CD1c-positive myeloid dendritic cell (primary cell): Measurements from ENCODE around the gene HDGFL1.

Source experiments
- DNase-seq: peaks from one replicate; pipeline ENCODE4 v3.0.0-alpha.2; 2016; ENCODE audit errors: extremely low spot score

HDGFL1 gene

DNA sequence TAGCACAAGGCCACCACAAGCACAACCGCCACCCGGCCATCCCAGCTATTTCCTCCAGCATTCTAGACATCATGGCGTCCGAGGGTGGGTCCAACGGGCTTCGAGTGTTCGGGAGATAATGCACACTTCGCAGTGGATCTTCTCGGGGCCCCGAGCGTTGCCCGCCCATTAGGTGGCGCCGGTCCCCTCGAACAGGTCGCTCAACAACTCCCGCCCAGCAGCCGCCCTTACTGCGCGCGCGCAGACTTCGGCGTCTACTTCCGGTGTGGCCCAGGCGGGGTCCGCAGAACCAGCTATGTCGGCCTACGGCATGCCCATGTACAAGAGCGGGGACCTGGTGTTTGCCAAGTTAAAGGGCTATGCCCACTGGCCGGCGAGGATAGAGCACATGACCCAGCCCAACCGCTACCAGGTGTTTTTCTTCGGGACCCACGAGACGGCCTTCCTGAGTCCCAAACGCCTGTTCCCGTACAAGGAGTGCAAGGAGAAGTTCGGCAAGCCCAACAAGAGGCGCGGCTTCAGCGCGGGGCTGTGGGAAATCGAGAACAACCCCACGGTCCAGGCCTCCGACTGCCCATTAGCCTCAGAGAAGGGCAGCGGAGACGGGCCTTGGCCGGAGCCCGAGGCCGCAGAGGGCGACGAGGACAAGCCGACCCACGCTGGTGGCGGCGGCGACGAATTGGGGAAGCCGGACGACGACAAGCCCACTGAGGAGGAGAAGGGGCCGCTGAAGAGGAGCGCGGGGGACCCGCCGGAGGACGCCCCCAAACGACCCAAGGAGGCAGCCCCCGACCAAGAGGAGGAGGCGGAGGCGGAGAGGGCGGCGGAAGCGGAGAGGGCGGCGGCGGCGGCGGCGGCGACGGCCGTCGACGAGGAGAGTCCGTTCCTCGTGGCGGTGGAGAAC is at the start of gene HDGFL1:
Gene HDGFL1 (plus strand): TSS at position 286 of the 904 bp plus-strand sequence. CDS start 10 bp downstream, at position 296.
- no peak for DNase-seq

DNA sequence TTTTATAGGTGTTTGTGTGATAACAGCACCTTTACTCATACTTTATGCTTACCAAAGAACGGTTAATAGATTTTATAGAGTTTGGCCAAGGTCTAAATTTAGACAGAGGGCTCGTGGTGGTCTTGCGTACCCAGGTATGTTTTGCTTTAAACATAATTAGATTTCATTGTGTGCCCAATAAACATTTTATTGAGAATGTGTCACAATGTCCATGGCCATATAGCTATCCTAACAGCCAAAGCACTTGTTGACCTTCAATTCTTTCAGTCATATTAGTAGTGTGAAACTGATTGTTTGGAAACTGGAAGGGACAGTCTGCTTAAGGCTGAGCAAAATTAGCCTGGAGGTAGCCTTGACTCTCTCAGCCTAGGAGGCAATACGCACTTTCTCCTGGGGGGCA is 48.3 kb upstream of the HDGFL1 start:
- no peak for DNase-seq

DNA sequence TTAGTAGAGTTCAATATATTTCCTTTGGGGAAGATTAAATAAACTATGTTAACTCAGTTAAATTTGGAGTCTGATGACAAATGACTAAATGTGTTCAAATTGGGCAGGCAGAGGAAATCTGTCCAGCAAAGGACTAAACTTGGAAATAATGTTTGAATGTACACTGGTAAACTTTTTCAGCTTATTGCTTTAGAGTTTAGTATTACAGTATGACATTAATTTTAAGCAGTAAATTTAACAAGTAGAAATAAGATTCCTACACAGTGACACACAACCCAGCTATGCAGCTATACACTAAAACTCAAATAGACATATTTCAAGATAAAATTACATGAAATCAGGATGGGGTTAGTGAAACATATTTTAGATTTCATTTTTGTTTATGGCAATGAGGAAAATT is 42.6 kb upstream of the HDGFL1 start:
- no peak for DNase-seq

DNA sequence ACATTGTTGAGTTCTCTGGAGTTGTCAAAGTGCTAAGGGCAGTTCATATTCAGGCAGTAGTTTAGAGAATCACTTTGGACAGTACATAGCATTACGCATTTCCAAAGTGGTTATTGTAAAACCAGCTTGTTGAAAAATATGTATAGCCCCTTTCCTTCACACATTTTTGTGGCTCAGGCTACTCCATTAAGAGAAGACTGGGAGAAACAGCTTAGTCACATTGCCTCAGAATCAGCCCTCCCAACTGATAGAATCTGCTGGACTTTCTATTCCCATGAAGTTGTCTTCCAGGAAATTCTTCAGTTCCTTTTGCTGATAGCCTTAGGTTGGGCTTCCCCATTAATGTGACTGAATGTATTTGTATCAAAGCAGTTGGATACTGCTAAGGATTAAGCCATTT is 39.5 kb upstream of the HDGFL1 start:
- no peak for DNase-seq

DNA sequence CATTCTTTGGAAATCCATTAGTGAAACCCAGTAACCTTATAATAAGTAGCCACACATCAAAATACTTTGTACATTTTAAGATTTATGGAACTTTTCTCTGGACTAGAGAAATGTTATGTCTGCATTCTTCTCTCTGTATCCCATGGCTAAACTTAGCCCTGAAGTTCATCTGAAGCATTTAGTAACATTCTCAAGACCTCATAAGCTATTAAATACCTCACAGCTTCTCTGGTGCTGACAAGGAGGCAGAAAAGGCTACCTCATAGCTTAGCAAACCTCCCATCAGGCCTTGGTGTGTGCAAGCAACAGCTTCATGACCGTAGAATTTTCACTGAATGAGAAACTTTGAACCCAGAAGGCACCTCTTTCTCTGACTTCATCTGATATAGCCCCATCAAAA is 38.9 kb upstream of the HDGFL1 start:
- DNase-seq, result no peak

DNA sequence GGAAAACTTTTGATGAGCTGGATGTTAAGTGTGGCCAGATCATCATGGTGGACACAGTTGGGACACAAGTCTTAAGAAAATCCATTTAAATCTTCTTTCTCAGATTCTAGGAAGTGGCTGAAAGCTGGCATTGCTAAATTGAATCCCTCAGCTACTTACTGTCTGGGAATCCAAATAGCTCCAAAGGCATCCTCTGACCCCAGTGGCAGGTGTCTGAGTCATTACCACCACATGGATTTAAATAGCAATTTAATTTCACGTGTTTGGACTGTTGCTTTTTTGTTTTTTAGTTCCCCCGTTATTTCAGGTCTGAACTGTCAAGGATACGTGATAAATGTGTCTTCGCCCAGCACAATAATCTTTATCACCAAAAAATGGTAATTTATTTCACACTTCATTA is 33.2 kb upstream of the HDGFL1 start:
- no peak for DNase-seq

DNA sequence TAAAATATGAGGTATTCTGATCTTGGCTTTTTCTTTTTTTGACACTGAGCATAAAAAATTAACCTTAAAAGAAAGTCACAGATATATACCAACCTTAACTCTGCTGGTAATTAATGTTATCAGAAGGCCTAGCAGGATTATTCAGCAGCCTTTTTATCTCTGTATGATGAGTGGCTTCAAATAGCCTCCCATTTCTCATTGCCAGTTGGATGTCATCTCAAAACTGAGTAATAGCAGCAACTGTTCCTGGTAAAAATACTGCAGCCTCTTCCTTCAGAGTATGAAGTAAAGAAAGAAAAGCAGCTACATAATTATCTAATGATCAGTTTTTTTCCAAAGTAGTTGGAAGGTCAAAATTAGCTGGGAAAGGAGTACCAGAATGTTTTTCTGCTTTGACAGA is 24.9 kb upstream of the HDGFL1 start:
- no peak for DNase-seq

DNA sequence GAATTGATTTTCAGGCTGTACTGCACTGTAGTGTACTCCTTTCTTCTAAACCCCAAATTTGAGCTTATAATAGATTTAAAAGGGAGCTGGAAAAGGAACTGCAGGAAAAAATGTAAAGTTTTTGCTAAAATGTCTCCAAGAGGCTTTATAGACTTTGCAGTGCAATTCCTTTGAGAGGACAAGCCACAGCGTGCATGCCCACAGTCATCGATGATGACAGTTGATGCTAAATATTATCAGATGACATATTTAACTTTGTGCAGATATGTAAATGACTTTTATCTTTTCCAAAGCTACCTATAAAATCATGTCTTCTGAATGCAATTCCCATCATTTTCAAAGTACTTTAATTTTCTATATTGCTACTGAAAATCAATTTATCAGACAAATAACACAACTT is 24.3 kb upstream of the HDGFL1 start:
- no peak for DNase-seq

DNA sequence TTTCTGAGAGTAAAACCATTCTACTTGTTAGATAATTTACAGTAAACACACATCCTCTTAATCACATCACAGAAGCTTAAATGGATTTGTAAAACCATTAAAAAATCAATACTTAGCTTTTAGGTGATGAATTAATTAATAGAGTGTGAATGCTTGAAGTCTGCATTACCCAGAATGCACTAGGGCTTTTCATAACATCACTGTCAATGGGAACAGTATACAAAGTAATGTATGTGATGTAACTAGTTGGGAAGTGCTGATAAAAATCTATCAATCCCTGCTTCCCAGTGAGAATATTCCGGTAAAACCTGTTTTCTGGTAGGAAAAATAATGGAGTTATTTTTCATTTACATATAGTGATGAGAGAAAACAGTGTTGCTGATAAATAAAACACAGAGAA is 23.1 kb upstream of the HDGFL1 start:
- no peak for DNase-seq

DNA sequence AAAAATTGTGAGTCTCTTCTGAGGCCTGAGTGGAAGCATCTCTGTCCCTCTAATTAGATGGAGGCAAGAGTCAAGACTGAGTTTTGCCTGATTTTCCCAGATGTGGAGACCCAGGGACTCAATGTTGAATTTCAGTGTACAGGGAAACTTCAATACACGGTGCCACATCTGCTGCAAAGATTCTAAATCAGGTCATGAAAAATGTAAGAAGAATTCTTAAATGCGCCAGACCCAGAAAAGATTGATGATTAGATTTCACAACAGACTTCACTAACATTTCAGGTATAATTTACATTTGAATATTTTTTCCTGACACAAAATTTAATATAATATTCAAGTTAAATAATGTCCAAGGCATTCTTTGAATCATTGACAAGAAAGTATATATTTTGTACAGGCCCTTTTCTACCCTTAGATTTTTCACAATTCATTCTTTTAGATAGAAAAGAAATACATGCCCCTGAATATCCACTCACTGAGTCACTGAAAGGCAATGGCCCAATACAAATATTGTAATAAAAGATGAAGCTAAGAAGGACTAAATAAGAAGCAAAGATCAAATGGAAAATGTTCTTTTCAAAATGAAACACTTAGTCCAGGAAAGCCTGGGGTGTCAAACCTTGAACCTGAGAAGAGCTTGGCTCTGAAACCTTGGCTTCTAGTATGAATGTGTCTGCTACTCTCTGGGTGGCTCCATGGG is 18.2 kb upstream of the HDGFL1 start:
- no peak for DNase-seq

DNA sequence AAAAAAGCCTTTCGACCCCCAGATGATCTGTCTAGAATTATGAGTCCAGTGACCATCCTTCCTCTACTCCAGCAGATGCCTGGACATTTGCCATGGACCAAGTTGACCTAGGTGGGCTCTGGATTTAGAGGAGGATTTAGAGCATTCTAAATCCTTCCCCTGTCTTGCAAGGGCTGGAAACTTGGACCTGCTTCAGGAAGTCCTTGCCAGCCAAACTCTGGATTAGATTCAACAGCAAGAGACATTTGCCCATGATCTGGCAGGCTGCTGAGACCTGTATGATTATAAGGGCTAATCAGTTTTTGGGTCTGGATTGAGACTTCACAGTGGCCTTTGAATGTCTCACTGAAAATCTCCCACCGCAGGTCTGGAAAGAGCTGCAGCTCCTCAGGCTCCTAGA is 13.1 kb upstream of the HDGFL1 start:
- DNase-seq, result no peak

DNA sequence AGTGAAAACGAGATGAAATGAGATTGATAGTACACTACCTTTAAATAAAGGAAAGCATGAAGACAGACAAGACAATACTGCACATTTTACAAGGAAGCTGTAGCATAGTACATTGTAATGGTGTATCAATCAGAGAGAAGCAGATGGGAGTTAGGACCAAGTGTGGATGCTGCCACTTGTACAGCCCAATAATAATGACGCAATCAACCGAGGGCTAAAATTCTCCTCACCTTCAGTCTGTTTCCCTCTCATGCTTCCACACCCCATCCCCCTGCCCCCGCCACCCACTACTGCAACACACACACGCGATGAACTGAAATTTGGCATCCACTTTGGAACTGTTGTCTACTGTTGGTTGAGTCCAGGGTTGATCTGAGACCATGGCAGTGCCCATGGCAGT is 12.4 kb upstream of the HDGFL1 start:
- DNase-seq, result no peak

DNA sequence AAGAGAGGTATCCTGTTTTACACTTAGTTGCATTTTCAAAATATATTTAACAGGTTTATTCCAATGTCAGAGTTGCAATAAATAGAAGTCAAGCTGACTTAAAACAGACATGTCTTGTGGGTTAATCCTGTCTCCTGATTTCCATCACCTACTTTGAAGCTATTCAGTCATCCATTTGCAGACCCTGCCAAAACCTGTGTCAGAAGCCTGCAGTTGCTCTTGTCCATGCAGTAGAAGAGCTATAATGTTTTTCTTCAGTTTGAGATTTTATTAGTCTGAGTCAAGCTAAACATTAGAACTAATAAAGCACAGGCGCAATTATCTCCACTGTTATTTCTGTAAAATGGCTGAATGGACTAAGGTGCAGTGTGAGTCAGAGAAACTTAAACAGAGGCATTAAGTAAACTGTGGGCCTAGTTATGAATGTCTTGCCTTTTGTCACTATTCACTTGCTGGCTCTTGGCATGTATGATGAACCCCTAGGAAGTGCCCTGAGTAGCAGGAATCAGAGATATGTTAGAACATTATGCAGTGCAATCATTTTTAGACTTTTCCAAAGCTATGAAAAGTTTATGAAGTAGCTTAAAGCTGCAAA is 11.0 kb upstream of the HDGFL1 start:
- no peak for DNase-seq

DNA sequence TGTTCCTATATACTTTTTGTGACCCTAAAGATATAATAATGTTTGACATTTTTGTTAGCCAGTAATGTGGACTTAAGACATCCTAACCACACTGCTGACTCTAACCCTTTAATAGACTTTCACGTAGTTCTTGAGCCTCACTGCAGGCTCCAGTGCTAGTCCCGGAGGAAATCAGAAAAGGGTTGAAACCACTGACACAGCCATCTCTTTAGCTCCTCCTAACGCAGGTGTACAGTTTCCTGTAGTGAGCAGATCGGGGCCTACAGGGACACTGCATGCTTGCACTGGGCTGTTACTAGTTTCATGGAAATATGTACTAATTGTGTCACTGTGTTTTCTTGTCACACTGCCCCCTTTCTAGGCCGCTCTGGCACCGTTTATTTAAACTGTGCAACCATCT is 512 bp upstream of the HDGFL1 start:
- no peak for DNase-seq

DNA sequence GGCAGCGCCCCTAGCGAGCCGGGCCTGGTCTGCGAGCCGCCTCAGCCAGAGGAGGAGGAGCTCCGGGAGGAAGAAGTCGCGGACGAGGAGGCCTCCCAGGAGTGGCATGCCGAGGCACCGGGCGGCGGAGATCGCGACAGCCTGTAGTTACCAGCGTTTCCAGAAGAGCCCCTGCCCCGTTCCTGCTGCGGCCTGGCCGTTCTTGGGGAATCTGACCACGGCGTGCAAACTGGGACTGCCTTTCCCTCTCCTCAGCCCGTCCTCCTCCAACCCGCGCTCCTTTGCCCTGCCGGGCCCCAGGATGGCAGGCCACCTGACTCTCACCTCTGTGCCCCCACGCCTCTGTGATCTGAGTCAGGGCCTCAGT is 802 bp downstream of the HDGFL1 start:
- no peak for DNase-seq

DNA sequence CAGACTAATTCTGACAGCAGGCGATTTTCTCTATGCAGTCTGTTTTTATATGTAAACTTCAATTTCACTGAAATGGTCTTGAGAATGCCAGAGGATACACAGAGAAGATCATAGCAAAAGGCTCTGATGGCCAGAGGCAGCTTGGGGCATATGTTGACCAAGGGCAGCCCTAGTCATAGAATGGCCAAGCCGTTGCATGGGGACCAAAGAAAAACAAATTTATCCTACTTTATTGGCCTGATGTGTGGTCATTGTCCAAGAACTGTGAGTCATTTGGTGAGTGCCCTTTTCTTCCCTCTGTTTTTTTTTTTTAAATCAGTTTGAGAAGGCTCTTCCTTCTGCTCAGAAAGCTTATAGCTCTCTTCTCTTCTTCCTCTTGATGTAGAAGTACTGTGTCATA is 5.8 kb downstream of the HDGFL1 start:
- DNase-seq, result no peak

DNA sequence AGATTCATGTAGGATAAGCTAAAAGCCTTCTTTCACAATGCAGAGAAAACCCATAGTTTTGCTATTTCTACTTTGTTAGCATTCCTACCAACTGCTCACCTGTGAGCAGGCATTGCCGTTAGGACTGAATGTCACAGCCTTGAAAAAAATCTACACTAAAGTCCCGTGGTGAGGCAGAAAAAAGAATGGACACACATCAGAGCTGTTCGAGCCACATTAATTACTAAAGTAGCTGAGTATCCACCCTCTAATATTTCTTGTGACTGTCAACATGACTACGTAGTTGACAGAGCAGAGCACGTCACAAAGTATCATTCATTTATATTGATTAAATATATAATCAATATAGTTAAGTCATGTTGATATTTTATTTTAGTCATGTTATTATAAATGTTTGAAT is 10.1 kb downstream of the HDGFL1 start:
- no peak for DNase-seq

DNA sequence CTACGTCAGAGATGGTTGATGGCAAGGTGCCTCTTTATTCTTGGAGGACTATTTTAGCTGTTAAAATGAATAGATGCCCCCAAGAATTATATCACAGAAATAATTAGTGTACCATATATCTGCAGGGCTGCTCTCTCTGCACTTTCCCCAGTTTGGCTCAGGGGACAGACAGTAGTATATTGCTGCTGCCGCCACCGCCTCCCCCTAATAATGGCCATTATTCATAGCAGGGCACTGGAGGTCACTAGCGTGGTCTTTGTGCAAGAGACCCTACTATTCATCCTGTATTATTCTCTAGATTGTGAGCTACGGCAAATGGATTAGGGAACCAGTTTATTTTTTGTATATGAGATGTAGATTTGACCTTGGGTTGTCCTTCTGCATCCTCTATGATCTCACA is 11.0 kb downstream of the HDGFL1 start:
- DNase-seq, result no peak

DNA sequence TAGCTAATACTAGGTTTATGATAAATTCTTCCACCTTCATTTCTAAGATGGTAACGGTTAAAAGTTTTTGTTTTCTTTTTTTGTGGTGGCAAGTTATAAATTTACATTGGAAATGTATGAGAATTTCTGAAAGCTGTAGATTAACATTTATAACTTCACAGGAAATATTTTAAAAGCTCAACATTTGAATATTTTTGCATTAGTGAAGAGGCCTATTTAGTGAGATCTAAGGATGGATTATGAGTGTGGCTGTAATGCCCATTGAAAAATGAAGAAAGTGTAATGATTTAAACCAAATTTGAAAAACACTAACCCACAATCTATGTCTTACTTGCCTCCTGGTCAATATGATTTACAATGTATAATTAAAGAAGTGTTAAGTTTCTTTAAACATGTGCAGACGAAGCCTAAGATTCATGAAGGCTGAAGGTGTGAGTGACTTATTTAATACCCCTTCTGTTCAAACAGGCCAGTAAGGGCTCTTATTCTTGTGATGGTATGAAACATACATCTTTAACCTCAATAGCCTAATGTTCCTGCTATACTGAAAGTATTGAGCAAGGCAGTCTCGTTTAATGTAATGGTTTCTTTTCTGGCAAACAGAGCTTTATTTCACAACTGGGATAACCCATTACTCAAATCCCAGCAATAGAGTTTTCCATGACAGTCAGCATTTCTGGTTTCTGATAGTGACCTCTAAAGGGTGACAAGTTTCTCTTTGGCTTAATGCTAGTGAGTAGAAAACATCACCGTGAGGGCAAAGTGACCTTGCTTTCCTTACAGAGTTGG is 13.2 kb downstream of the HDGFL1 start:
- no peak for DNase-seq

DNA sequence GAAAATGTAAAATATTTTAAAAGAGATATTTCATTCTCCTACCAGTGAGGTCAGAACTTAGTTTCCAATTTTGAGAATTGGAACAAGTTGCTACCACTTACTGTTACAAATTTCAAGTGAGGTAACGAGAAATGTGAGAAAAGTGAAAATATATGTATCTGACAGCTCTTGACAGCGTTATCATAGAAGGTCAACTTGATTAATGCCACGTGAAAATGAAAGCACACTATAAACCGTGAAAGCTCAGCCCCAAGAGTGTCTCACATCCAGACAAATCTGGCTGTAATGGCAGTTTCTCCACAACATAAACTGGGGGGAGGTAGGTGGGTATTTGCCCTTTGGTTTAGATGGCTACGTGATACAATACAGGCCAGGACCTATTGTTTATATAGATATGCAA is 13.9 kb downstream of the HDGFL1 start:
- no peak for DNase-seq

DNA sequence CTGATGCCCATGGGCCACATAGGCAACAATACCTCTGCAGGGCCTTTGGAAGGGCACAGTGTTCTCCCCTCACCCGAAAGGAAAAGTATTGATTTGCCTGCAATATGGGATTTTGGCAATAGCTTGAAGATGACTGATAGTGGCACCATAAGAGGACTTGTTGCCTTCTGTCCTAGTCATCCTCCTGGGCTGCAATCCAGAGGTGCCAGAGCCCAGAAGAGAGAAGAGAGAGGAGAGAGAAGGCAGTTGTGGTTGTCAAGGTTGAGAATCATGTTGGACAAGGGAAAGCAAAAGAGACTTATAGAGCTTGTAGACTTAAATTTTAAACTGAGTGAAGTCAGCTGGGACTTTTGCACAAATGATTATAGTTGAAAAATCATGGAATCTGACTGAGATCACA is 14.6 kb downstream of the HDGFL1 start:
- DNase-seq, result no peak

DNA sequence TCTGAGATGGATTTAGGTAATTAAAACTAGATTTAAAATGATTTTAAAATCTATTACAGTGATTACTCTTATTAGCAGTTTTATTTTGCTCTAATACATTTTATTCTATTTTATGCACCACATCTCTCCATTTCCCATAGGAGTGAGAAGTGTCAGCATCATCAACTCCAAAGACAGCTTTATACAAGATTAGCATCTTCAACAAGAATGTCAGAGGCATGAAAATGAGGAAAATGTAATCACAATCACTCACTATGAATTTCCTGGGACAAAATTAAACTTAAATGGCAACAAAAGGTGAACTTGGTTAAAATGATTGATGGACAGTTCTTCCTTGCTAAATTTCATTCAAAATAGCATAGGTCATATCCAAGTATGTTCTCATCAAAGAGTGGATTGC is 19.8 kb downstream of the HDGFL1 start:
- no peak for DNase-seq
